ENCODE data around the gene STARD10. TPM values are rescaled to one million over a fixed set of nuclear protein-coding genes. Genes with fewer than 3 reads are reported as not detected.

STARD10 gene
- total and polyA plus RNA-seq, 2 donors (not counting 3 experiments of a cell fraction or from before 2014, with no cell fraction given) = 16.1 to 22.5 TPM

- FAIRE-seq (peak; percentile 99), DNase-seq (ENCODE audit: low read depth, low spot score) (peak; percentile 95)
- peak overlapping the region; percentile 83 for H3K27ac ChIP-seq (ENCODE audit: insufficient read depth, low read depth, low read length)
- CTCF ChIA-PET = interaction anchor here (0.7 to 6.0 kb wide), 13 partner anchors 12 to 514 kb away, joined by 3 to 136 read pairs (median 4); partner anchors contain the start of genes ATG16L2 and STARD10
- H3K36me3 ChIP-seq (ENCODE audit: control insufficient read depth in 2 of 2, extremely low read depth in 1 of 2, insufficient read depth in 2 of 2, low read length in 2 of 2) = peaks cover 0 to 2% of the 10 kb centered on the region in 2 experiments
- no TSS peak for BruUV-seq (replicated peaks)
- H3K9me3 ChIP-seq (replicated peaks; ENCODE audit: control insufficient read depth, insufficient read depth, low read length) = no peaks in the 10 kb centered on the region
- H3K4me1 ChIP-seq (ENCODE audit: control insufficient read depth, extremely low read depth, insufficient read depth, low read length) = peaks cover 25% of the 10 kb centered on the region
- H3K4me3 ChIP-seq (replicated peaks in 1 of 3; ENCODE audit: insufficient read depth in 1 of 3, low read depth in 1 of 3, low read length in 3 of 3) = peak overlapping the region; percentile 29 to 70 (median 55)
- intact Hi-C loops (cut with micrococcal nuclease) = loop anchor here (2.0 kb wide), 1 partner anchor 567 kb away; no protein-coding TSS in a partner anchor
- H3K4me2 ChIP-seq (ENCODE audit: insufficient read depth, low read length) = peak overlapping the region; percentile 71
- dilution Hi-C loops (cut with MboI; ENCODE audit: extremely low pct_ligation_motif_present, low sequenced_read_pairs) = no loop called here
- peak overlapping the region; percentile 95 for H2AFZ ChIP-seq (ENCODE audit: low read depth, low read length)
- POLR2A ChIA-PET = interaction anchor here (1.1 kb wide), 1 partner anchor 72 kb away, joined by 3 read pairs; the partner anchor contains the start of gene STARD10
- peak overlapping the region; percentile 66 for H3K9ac ChIP-seq (replicated peaks; ENCODE audit: extremely low read depth, insufficient read depth, low read length)
- no peaks in the 10 kb centered on the region for H3K9me1 ChIP-seq (replicated peaks; ENCODE audit: control insufficient read depth, extremely low read depth, insufficient read depth, low read length)
- no peaks in the 10 kb centered on the region for H4K20me1 ChIP-seq (replicated peaks; ENCODE audit: control insufficient read depth, extremely low read depth, insufficient read depth, low read length)
- H3K79me2 ChIP-seq (ENCODE audit: control insufficient read depth, insufficient read depth, low read length) = peaks cover 41% of the 10 kb centered on the region
- no peaks in the 10 kb centered on the region for H3K27me3 ChIP-seq (ENCODE audit: control insufficient read depth in 2 of 2, insufficient read depth in 2 of 2, low read length in 2 of 2)
- TF ChIP-seq MYC (IDR thresholded peaks at IDR 0.05; ENCODE audit: low read depth, low read length) = no peak
- no peak for TF ChIP-seq FOS (IDR thresholded peaks at IDR 0.05; ENCODE audit: borderline replicate concordance, insufficient read depth, low read length)
- no peak for TF ChIP-seq MAX (IDR thresholded peaks at IDR 0.05; ENCODE audit: insufficient read depth, insufficient read length)
- TF ChIP-seq JUN (IDR thresholded peaks at IDR 0.05; ENCODE audit: borderline replicate concordance, insufficient read depth, insufficient read length, low read depth) = no peak
- peak; percentile 56 for TF ChIP-seq POLR2AphosphoS5 (IDR thresholded peaks at IDR 0.05; ENCODE audit: insufficient read depth, low read depth, low read length)
- TF ChIP-seq POLR2A (IDR thresholded peaks at IDR 0.05; ENCODE audit: low read depth, low read length) = peak; percentile 88
These were observed 71.6 kb downstream of the STARD10 start for GRCh38 chr11:72722050-72722748.

GRCh38 chr11:72721689-72722049 is 72.2 kb downstream of the STARD10 start:
- H3K9me3 ChIP-seq (replicated peaks; ENCODE audit: control insufficient read depth, insufficient read depth, low read length) = no peaks in the 10 kb centered on the region
- no peaks in the 10 kb centered on the region for H3K27me3 ChIP-seq (ENCODE audit: control insufficient read depth in 2 of 2, insufficient read depth in 2 of 2, low read length in 2 of 2)
- peaks cover 25% of the 10 kb centered on the region for H3K4me1 ChIP-seq (ENCODE audit: control insufficient read depth, extremely low read depth, insufficient read depth, low read length)
- peak overlapping the region; percentile 95 for H2AFZ ChIP-seq (ENCODE audit: low read depth, low read length)
- intact Hi-C loops (cut with micrococcal nuclease) = loop anchor here (2.0 kb wide), 1 partner anchor 567 kb away; no protein-coding TSS in a partner anchor
- ChIA-PET POLR2A (interaction anchor here (1.1 kb wide), 1 partner anchor 72 kb away, joined by 3 read pairs; the partner anchor contains the start of gene STARD10), CTCF (interaction anchor here (1.2 to 6.0 kb wide), 6 partner anchors 12 to 456 kb away, joined by 3 to 136 read pairs (median 12); partner anchors contain the start of genes ATG16L2 and STARD10)
- TF ChIP-seq JUN (IDR thresholded peaks at IDR 0.05; ENCODE audit: borderline replicate concordance, insufficient read depth, insufficient read length, low read depth) (no peak), CTCF (IDR thresholded peaks at IDR 0.05; ENCODE audit: extremely low read depth in 1 of 2, insufficient read depth in 1 of 2, low read depth in 1 of 2, low read length in 2 of 2) (no peak), POLR2AphosphoS5 (IDR thresholded peaks at IDR 0.05; ENCODE audit: insufficient read depth, low read depth, low read length) (no peak), MAX (IDR thresholded peaks at IDR 0.05; ENCODE audit: insufficient read depth, insufficient read length) (no peak), MYC (IDR thresholded peaks at IDR 0.05; ENCODE audit: low read depth, low read length) (no peak), EZH2 (IDR thresholded peaks at IDR 0.05; ENCODE audit: borderline replicate concordance, low read depth, low read length, severe bottlenecking) (no peak), GATA2 (IDR thresholded peaks at IDR 0.05; ENCODE audit: insufficient read depth, insufficient read length, low read depth, low read length) (no peak), POLR2A (IDR thresholded peaks at IDR 0.05; ENCODE audit: low read depth, low read length) (no peak), FOS (IDR thresholded peaks at IDR 0.05; ENCODE audit: borderline replicate concordance, insufficient read depth, low read length) (no peak)
- no peaks in the 10 kb centered on the region for H4K20me1 ChIP-seq (replicated peaks; ENCODE audit: control insufficient read depth, extremely low read depth, insufficient read depth, low read length)
- no peak for DNase-seq (ENCODE audit: low read depth, low spot score)
- H3K36me3 ChIP-seq (ENCODE audit: control insufficient read depth in 2 of 2, extremely low read depth in 1 of 2, insufficient read depth in 2 of 2, low read length in 2 of 2) = peaks cover 0 to 2% of the 10 kb centered on the region in 2 experiments
- dilution Hi-C loops (cut with MboI; ENCODE audit: extremely low pct_ligation_motif_present, low sequenced_read_pairs) = no loop called here
- TSS peak; percentile 79 for BruUV-seq (replicated peaks)
- no peaks in the 10 kb centered on the region for H3K9me1 ChIP-seq (replicated peaks; ENCODE audit: control insufficient read depth, extremely low read depth, insufficient read depth, low read length)
- H3K4me3 ChIP-seq (replicated peaks in 1 of 3; ENCODE audit: insufficient read depth in 1 of 3, low read depth in 1 of 3, low read length in 3 of 3) = peak overlapping the region; percentile 29 to 70 (median 55)
- peak overlapping the region; percentile 63 for H3K9ac ChIP-seq (replicated peaks; ENCODE audit: extremely low read depth, insufficient read depth, low read length)
- FAIRE-seq = no peak
- peak overlapping the region; percentile 71 for H3K4me2 ChIP-seq (ENCODE audit: insufficient read depth, low read length)
- H3K27ac ChIP-seq (ENCODE audit: insufficient read depth, low read depth, low read length) = peak overlapping the region; percentile 83
- peaks cover 41% of the 10 kb centered on the region for H3K79me2 ChIP-seq (ENCODE audit: control insufficient read depth, insufficient read depth, low read length)
